Neuronal stem cell (in vitro differentiated cells): ENCODE measurements around the gene MYCBPAP.

ENCODE experiments used
- DNase-seq: peaks from one replicate; pipeline ENCODE4 v3.0.0-alpha.2; 2013; ENCODE audit warnings: low spot score
- H2AFZ ChIP-seq: one replicate; pipeline ENCODE4 v1.6.1; 2013; ENCODE audit warnings: mild to moderate bottlenecking, low read length, inconsistent platforms
- H2AK5ac ChIP-seq: 2 replicates; pipeline ENCODE4 v1.6.1; 2013; ENCODE audit warnings: low read depth, mild to moderate bottlenecking, inconsistent platforms, low read length, moderate library complexity, mixed read lengths
- H2BK120ac ChIP-seq: 2 replicates; pipeline ENCODE4 v1.6.1; 2013; ENCODE audit warnings: low read depth, mild to moderate bottlenecking, inconsistent platforms, low read length, moderate library complexity, mixed read lengths
- H2BK12ac ChIP-seq: one replicate; pipeline ENCODE4 v1.6.1; 2013; ENCODE audit warnings: low read length, inconsistent platforms
- H2BK15ac ChIP-seq: 2 replicates; pipeline ENCODE4 v1.6.1; 2013; ENCODE audit warnings: mild to moderate bottlenecking, low read length, inconsistent platforms, mixed read lengths
- H2BK5ac ChIP-seq: one replicate; pipeline ENCODE4 v1.6.1; 2013; ENCODE audit warnings: inconsistent platforms, mild to moderate bottlenecking, low read length, moderate library complexity
- H3K14ac ChIP-seq: one replicate; pipeline ENCODE4 v1.6.1; 2013; ENCODE audit warnings: low read length, inconsistent platforms
- H3K18ac ChIP-seq: 2 replicates; pipeline ENCODE4 v1.6.1; 2013; ENCODE audit warnings: low read length, inconsistent platforms
- H3K23ac ChIP-seq: 2 replicates; pipeline ENCODE4 v1.6.1; 2013; ENCODE audit warnings: low read depth, mild to moderate bottlenecking, mixed read lengths, low read length, inconsistent platforms; ENCODE audit not compliant: poor library complexity
- H3K27ac ChIP-seq: replicated peaks from 3 replicates; pipeline ENCODE4 v1.5.1; 2013; ENCODE audit warnings: low read length, inconsistent platforms
- H3K27me3 ChIP-seq, 3 experiments: 2 replicates each; pipeline ENCODE4 v1.6.1; 2013; ENCODE audit warnings: low read length in 3 of 3, mild to moderate bottlenecking in 2 of 3, inconsistent platforms in 1 of 3, low read depth in 1 of 3, mixed read lengths in 1 of 3, moderate library complexity in 1 of 3; ENCODE audit not compliant: control insufficient read depth in 3 of 3, insufficient read depth in 3 of 3
- H3K36me3 ChIP-seq, 2 donors: replicated peaks in 1 of 2; 2 replicates each; pipeline ENCODE4 v1.6.1; 2013; ENCODE audit warnings: low read length in 2 of 2; ENCODE audit not compliant: control insufficient read depth in 2 of 2, insufficient read depth in 2 of 2
- H3K4ac ChIP-seq: 2 replicates; pipeline ENCODE4 v1.6.1; 2013; ENCODE audit warnings: inconsistent platforms, mild to moderate bottlenecking, low read length, moderate library complexity
- H3K4me1 ChIP-seq, 2 donors: 1 replicate in 1 of 2; 2 replicates in 1 of 2; pipeline ENCODE4 v1.6.1; 2013; ENCODE audit warnings: low read length in 2 of 2, low read depth in 1 of 2; ENCODE audit not compliant: control insufficient read depth in 2 of 2, insufficient read depth in 1 of 2
- H3K4me2 ChIP-seq: one replicate; pipeline ENCODE4 v1.6.1; 2013; ENCODE audit warnings: mild to moderate bottlenecking, low read length, inconsistent platforms; ENCODE audit not compliant: insufficient read depth, poor library complexity, severe bottlenecking
- H3K4me3 ChIP-seq, 2 donors: 2 replicates each; pipeline ENCODE4 v1.5.1; 2013; ENCODE audit warnings: low read length in 2 of 2, mild to moderate bottlenecking in 2 of 2, inconsistent platforms in 1 of 2, moderate library complexity in 1 of 2
- H3K79me1 ChIP-seq: one replicate; pipeline ENCODE4 v1.6.1; 2013; ENCODE audit warnings: low read depth, mild to moderate bottlenecking, inconsistent platforms, low read length, moderate library complexity
- H3K9ac ChIP-seq: one replicate; pipeline ENCODE4 v1.6.1; 2013; ENCODE audit warnings: mild to moderate bottlenecking, low read depth, low read length, inconsistent platforms; ENCODE audit not compliant: poor library complexity
- H3K9me3 ChIP-seq, 2 donors: replicated peaks in 1 of 2; 2 replicates each; pipeline versions ENCODE3 to v1.6.1; 2013; ENCODE audit warnings: low read length in 2 of 2, mild to moderate bottlenecking in 2 of 2, inconsistent platforms in 1 of 2, low read depth in 1 of 2, mixed read lengths in 1 of 2, moderate library complexity in 1 of 2; ENCODE audit not compliant: control insufficient read depth in 2 of 2, insufficient read depth in 1 of 2
- H4K8ac ChIP-seq: one replicate; pipeline ENCODE4 v1.6.1; 2013; ENCODE audit warnings: low read depth, mild to moderate bottlenecking, inconsistent platforms, low read length, moderate library complexity
- H4K91ac ChIP-seq: one replicate; pipeline ENCODE4 v1.6.1; 2013; ENCODE audit warnings: low read length, low read depth, mild to moderate bottlenecking, inconsistent platforms; ENCODE audit not compliant: poor library complexity
- WGBS, 2 donors: extraction: QIAGEN DNeasy Blood & Tissue Kit; methylation state at CpG; one replicate each; pipeline ENCODE4 v1.1.7; 2013; ENCODE audit warnings: missing lambda C conversion rate in 2 of 2, mixed read lengths in 1 of 2; ENCODE audit not compliant: insufficient read length in 2 of 2, insufficient replicate concordance in 1 of 2; ENCODE audit errors: extremely low coverage in 2 of 2; 5-methylcytosine and 5-hydroxymethylcytosine counted together

The MYCBPAP gene

DNA sequence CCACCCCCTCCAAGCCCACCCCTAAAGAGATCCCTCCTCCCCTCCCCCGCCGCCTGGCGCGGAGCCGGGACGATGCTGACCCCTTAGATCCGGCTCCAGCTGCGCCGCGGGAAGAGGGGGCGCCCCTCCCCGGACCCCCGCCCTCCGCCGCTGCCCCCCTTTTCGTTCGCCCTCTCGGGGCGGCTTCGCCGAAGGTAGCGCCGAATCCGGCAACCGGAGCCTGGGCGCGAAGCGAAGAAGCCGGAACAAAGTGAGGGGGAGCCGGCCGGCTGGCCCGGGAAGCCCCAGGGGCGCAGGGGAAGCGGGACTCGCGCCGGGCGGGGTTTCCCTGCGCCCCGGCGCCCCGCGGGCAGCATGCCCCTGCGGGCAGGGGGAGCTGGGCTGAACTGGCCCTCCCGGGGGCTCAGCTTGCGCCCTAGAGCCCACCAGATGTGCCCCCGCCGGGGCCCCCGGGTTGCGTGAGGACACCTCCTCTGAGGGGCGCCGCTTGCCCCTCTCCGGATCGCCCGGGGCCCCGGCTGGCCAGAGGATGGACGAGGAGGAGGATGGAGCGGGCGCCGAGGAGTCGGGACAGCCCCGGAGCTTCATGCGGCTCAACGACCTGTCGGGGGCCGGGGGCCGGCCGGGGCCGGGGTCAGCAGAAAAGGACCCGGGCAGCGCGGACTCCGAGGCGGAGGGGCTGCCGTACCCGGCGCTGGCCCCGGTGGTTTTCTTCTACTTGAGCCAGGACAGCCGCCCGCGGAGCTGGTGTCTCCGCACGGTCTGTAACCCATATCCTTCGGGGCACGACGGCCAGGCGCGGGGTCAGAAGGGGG lies 52.9 kb downstream of the MYCBPAP start:
- Histone ChIP-seq H3K9ac (peak overlapping the region; percentile 4), H3K36me3 (no peaks in the 10 kb centered on the region), H2BK15ac (no peak overlapping the region), H4K91ac (no peak overlapping the region), H3K18ac (peak overlapping the region; percentile 88), H2BK5ac (peak overlapping the region; percentile 34), H3K4me2 (peak overlapping the region; percentile 94), H2BK12ac (peak overlapping the region; percentile 54), H3K4me3 (peak overlapping the region; percentile 52 to 75), H2AK5ac (peak overlapping the region; percentile 62), H3K27ac (no peak overlapping the region), H3K79me1 (no peaks in the 10 kb centered on the region), H2BK120ac (no peak overlapping the region), H3K4ac (no peak overlapping the region), H2AFZ (peak overlapping the region; percentile 97), H3K4me1 (peaks cover 45 to 54% of the 10 kb centered on the region in 2 donors), H3K23ac (no peak overlapping the region), H3K27me3 (peaks cover 13 to 54% (median 51%) of the 10 kb centered on the region in 3 experiments), H3K14ac (no peak overlapping the region), H3K9me3 (no peaks in the 10 kb centered on the region), H4K8ac (no peak overlapping the region)
- no CpG with 5 or more reads among the region's 88 CpGs for WGBS, 2 donors
- DNase-seq, result no peak

DNA sequence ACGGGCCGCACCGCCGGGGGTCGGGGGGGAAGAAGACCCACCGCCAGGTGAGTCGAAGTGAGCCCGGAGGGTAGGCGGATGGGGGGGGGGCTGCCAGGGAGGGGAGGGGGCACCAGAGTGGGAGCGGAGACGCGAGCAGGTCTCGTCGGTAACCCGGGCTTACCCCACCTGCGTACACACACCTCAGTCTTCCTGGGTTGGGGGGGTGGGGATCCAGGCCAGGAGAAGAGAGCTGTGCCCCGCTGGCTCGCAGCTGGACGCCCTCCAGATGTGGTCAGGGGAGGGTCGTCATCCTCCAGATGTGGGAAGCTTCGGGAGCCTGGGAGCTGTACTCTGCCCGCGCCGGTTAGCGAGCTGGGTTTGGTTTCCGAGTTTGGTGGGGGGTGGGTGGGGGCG lies 53.5 kb downstream of the MYCBPAP start:
- H3K14ac ChIP-seq, result no peak overlapping the region
- peak overlapping the region; percentile 94 for H3K4me2 ChIP-seq
- no peak overlapping the region for H3K23ac ChIP-seq
- H3K4ac ChIP-seq, result no peak overlapping the region
- H3K27me3 ChIP-seq, result peaks cover 13 to 54% (median 51%) of the 10 kb centered on the region in 3 experiments
- H2BK15ac ChIP-seq, result no peak overlapping the region
- no peak for DNase-seq
- peak overlapping the region in 1 of 2 donors; percentile 20 for H3K4me3 ChIP-seq
- H2BK120ac ChIP-seq, result peak overlapping the region; percentile 77
- peaks cover 50 to 58% of the 10 kb centered on the region in 2 donors for H3K4me1 ChIP-seq
- peak overlapping the region; percentile 71 for H2BK5ac ChIP-seq
- H3K9ac ChIP-seq, result no peak overlapping the region
- no peak overlapping the region for H2BK12ac ChIP-seq
- no CpG with 5 or more reads among the region's 27 CpGs for whole genome bisulfite sequencing, 2 donors
- peak overlapping the region; percentile 72 for H2AK5ac ChIP-seq
- no peaks in the 10 kb centered on the region for H3K79me1 ChIP-seq
- H2AFZ ChIP-seq, result no peak overlapping the region
- H3K36me3 ChIP-seq, result no peaks in the 10 kb centered on the region
- H4K8ac ChIP-seq, result no peak overlapping the region
- no peak overlapping the region for H4K91ac ChIP-seq
- H3K18ac ChIP-seq, result peak overlapping the region; percentile 69
- H3K9me3 ChIP-seq, result no peaks in the 10 kb centered on the region
- H3K27ac ChIP-seq, result no peak overlapping the region

DNA sequence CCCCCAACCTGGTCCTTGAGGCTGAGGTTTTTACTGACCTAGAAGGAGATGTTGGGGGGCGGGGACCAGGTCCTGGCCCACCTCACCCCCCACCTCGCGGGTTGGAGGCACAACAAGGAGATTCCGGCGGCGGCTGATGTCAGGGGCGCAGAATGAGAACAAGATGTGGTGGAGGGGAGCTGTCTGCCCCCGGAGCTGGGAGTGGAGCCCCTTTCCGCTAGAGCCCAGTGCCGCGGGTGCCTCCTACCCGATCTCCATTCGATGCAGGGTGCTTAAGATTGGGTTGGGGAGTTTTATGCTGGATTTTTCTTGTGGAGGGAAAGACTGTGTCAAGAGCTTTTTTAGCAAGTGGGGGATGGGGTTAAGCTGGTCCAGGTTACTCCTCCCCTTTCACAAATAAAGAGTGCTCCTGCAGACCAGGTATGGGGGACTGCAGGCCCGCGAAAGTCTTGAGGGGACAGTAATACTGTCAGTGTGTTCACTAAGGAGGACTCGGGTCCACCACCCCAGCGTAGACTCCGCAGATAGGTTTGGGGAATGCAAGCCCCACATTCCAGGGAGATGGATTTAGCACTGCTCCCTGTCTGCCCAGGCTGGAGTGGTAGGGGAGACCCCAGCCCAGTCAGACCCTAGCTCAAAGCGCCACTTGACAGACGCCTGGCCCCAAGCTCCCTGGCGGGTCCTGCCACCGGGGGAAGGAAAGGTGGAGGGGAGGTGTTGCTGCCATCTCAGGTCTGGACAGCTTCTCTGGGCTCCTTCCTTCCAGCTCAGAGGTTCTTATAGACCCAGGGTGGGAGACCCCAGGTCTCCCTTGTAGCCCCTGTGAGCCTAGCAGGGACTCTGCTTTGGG lies 54.2 kb downstream of the MYCBPAP start:
- Histone ChIP-seq H2BK15ac (peak overlapping the region; percentile 94), H3K9ac (no peak overlapping the region), H3K14ac (no peak overlapping the region), H2BK12ac (no peak overlapping the region), H3K27me3 (peaks cover 13 to 54% (median 51%) of the 10 kb centered on the region in 3 experiments), H2AK5ac (peak overlapping the region; percentile 92), H4K91ac (no peak overlapping the region), H3K79me1 (no peaks in the 10 kb centered on the region), H2BK120ac (peak overlapping the region; percentile 61), H3K23ac (peak overlapping the region; percentile 40), H4K8ac (no peak overlapping the region), H3K4me3 (peak overlapping the region; percentile 2 to 42), H3K9me3 (no peaks in the 10 kb centered on the region), H3K4me2 (peak overlapping the region; percentile 94), H3K4me1 (peaks cover 50 to 64% of the 10 kb centered on the region in 2 donors), H3K36me3 (no peaks in the 10 kb centered on the region), H3K18ac (peak overlapping the region; percentile 90), H3K4ac (no peak overlapping the region), H2BK5ac (peak overlapping the region; percentile 71), H3K27ac (no peak overlapping the region), H2AFZ (no peak overlapping the region)
- WGBS, 2 donors, result no CpG with 5 or more reads among the region's 22 CpGs
- no peak for DNase-seq

DNA sequence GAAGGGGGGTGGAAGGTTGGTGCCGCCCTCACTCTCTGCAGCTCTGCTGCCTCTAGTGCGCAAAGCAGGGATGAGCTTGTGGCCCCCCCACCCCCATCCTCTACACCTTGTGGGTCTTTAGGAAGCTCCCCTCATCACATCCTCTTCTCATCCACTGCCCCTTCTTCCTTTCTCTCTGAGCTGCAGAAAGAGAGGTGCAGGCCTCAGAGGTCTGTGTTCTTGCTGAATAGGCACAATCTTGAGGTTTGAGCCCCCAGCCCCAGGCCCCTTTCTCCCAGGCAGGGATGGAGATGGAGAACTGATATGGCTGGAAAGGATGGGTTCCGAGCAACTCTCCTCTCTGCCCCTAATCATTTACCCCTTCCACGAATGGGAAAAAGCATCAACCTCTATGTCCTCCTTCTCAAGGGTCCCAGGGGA lies 54.9 kb downstream of the MYCBPAP start:
- no CpG with 5 or more reads among the region's 4 CpGs for WGBS, 2 donors
- no peak for DNase-seq
- H2BK120ac ChIP-seq, result no peak overlapping the region
- no peak overlapping the region for H3K4me2 ChIP-seq
- H3K27me3 ChIP-seq, result peaks cover 13 to 53% (median 48%) of the 10 kb centered on the region in 3 experiments
- no peak overlapping the region for H3K27ac ChIP-seq
- no peak overlapping the region for H3K4ac ChIP-seq
- H3K4me3 ChIP-seq, result no peak overlapping the region
- peak overlapping the region; percentile 71 for H2BK5ac ChIP-seq
- no peak overlapping the region for H2AFZ ChIP-seq
- no peaks in the 10 kb centered on the region for H3K36me3 ChIP-seq
- H4K8ac ChIP-seq, result no peak overlapping the region
- H3K23ac ChIP-seq, result no peak overlapping the region
- H4K91ac ChIP-seq, result peak overlapping the region; percentile 17
- H3K14ac ChIP-seq, result no peak overlapping the region
- H3K79me1 ChIP-seq, result no peaks in the 10 kb centered on the region
- peak overlapping the region; percentile 86 for H3K18ac ChIP-seq
- no peak overlapping the region for H2BK12ac ChIP-seq
- H3K9me3 ChIP-seq, result no peaks in the 10 kb centered on the region
- H3K9ac ChIP-seq, result no peak overlapping the region
- H2BK15ac ChIP-seq, result peak overlapping the region; percentile 94
- H3K4me1 ChIP-seq, result peaks cover 52 to 63% of the 10 kb centered on the region in 2 donors
- H2AK5ac ChIP-seq, result peak overlapping the region; percentile 92
